NCI-H1092 treated with DMSO at 0.1 percent for 48 hours (cell line): ENCODE results near the gene ELAVL1.
A peak's percentile ranks its signal among the peaks of the same experiment; 100 is the strongest.
"Not testable (repeated sequence)": the region's sequence is repeated elsewhere in the genome, so short reads cannot be mapped to it uniquely, and the experiment has no call there.

Source experiments
- DNase-seq: peaks from one replicate; lab custom pipeline; 2025; lab: John Stamatoyannopoulos, UW

Gene ELAVL1

GRCh38 chr19:7921967-7922835 is 83.2 kb downstream of the ELAVL1 start:
- DNase-seq = no peak

DNA sequence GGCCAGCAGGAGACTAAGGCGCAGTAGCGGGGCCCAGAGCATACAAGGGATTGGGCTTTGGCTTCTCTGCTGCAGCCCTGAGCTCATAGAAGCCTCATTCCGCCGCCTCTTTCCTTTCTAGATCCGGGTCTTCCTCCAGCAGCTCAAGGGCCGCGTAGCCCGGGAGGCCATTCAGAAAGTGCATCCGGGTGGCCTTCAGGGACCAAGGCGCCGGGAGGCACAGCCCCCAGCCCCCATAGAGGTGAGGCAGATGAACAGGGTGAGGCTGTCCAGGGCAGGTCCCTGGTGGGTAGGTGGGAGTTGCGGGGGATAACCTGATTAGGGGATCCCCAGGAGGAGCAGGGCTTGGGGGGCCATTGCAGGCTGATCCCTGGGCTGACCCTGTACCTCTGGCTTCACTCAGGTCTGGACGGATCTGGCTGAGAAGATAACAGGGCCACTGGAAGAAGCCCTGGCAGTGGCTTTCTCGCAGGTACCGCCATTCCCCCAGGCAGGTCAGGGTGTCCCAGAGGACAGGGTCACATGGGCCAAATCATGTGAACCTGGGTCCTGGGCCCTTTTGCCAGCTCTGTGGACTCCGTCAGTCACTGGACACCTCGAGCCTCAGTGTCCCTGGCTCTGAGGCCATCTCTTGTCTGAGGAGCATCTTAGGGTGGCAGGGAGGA is 84.0 kb downstream of the ELAVL1 start:
- DNase-seq = no peak

DNA sequence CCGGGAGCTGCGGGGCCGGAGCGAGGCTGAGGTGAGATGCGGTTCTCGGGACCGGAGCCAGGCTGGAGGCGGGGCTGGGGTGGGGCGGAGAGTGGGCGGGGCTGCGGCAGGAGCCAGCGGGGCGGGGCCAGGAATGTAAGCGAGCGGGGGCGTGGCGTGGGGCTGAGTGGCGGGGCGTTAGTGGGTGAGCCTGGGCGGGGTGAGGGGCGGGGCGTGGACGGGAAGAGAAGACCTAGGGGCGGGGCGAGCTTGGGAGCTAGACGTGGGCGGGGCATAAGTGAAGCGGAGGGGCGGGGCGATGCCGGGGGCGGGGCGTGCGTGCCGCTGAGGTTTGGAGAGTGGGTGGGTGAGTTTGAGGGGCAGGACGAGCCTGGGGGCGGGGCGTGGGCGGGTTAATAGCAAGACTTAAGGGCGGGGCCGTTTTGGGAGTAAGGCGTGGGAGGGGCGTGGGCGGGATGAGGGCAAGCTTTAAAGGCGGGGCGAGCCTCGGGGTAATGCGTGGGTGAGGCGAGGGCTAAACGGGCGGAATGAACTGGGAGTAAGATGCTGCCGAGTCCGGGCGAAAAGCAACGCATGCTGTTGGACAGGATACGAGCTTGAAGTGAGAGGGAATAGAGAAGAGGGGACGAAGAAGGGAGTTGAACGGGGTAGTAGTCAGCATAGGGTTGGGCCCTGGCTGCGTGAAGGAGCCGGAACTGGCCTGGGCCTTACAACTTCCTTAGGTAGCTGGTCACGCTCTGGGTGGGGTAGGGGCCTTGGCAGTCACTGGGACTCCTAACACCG is 84.7 kb downstream of the ELAVL1 start:
- peak; percentile 95 for DNase-seq

- peak; percentile 93 for DNase-seq
Observed at GRCh38 chr19:7919610-7920518, 85.6 kb downstream of the ELAVL1 start, which contains the start of gene SNAPC2. Gene SNAPC2 (plus strand): TSS chr19:7920338. CDS start chr19:7920367, 29 bp downstream.

GRCh38 chr19:7918615-7919421 is 86.6 kb downstream of the ELAVL1 start:
- no peak for DNase-seq

GRCh38 chr19:7918062-7918614 is 87.3 kb downstream of the ELAVL1 start:
- DNase-seq = not testable (repeated sequence)

- peak; percentile 12 for DNase-seq
Observed at GRCh38 chr19:7917267-7918061, 88.0 kb downstream of the ELAVL1 start.

GRCh38 chr19:7916955-7917266 is 88.5 kb downstream of the ELAVL1 start:
- no peak for DNase-seq

GRCh38 chr19:7916103-7916954 is 89.1 kb downstream of the ELAVL1 start:
- no peak for DNase-seq

- DNase-seq = no peak
Observed at GRCh38 chr19:7915250-7916102, 90.0 kb downstream of the ELAVL1 start.

DNA sequence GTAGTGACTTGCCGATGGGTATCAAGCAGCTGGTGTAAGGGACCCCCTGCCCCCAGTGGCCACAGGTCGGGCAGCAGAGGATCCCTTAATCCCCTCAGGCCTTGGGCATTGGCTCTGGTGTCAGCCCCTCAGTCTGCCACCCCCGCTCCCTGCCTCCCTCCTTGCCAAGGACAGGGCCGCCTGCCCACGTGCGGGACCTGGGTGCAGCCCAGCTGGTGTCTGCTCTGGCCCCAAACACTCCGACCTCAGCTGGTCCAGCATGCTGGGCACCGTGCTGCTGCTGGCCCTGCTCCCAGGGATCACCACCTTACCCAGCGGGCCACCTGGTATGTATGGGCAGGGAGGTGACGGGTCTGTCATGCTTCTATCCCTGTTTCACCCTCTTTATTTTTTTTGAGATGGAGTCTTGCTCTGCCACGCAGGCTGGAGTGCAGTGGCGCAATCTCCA is 90.8 kb downstream of the ELAVL1 start, which contains the start of gene TGFBR3L:
TSS of gene TGFBR3L (plus strand) at position 233 of the 448 bp plus-strand sequence.
- no peak for DNase-seq

DNA sequence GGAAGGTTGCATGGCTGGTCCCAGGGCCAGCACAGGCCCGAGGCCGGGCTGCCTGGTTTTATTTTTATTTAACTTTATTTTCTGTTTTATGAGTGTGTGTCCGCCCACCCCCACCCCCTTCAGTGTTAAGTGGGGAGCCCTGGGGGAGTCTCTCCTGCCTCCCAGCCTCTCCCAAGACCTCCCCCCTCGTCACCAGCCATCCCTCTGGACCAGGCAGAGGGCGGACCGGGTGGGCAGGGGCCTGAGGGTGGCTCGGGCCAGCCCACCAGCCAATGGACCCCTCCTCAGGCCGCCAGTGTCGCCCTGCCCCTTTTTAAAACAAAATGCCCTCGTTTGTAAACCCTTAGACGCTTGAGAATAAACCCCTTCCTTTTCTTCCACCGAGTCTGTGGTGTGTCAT is 91.3 kb downstream of the ELAVL1 start:
- DNase-seq = no peak

DNA sequence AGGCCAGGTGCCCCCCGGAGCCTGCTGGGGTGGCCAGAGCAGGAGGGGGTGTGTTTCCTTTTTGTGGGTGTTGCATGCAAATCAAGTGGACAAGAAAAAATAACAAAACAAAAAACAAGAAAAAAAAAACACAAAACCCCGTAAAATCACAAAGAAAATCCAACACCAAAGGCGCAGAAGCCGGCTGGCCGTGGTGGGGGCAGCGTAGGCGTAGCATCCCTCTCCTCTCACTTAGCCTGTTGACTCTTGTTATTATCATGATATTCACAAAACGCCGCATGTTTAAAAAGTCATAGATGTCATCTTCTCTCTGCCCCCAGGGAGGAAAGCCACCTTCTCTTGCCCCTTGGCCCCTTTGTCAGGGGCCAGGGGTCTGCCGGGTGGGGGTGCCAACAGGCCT is 91.8 kb downstream of the ELAVL1 start:
- DNase-seq = no peak

DNA sequence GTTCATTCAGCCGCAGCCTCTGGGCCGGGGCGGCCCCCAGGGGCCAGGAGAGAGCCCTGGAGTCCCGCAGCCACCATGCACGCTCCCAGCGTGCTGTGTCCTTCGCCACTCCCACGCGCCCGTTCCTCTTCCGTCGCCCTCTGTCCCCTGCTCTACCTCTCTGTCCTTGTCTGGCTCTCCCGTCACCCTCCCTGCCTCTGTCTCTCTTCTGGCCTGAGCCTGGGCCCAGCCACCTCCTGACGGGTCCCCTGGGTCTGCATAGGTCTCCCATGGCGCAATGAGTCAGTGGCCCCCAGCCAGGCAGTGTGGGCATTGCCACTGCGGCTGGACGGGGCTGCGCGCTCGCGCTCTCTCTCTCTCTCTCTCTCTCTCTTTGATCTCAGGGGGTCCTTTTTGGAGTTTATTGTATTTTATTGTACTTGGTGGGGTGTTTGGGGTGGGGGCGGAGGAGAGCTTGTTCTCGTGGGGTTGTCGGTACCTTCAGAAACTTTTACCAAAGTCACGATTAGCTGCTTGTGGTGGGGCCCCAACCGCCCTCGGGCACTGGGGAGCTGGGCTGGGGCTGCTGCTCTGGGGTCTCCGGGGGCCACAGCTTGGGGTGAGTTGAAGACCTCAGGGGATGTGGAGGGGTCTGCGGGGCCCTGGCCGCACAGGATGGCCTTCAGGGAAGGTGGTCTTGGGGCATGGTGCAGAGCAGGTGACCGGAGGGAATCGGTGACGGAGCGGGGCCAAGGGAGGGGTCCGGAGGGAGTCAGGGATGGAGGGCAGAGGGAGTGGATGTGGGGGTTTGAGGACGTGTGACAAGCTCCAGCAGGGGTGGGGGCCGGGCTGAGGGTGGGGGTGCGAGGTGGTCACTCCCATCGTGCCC is 92.5 kb downstream of the ELAVL1 start:
- DNase-seq = no peak

DNA sequence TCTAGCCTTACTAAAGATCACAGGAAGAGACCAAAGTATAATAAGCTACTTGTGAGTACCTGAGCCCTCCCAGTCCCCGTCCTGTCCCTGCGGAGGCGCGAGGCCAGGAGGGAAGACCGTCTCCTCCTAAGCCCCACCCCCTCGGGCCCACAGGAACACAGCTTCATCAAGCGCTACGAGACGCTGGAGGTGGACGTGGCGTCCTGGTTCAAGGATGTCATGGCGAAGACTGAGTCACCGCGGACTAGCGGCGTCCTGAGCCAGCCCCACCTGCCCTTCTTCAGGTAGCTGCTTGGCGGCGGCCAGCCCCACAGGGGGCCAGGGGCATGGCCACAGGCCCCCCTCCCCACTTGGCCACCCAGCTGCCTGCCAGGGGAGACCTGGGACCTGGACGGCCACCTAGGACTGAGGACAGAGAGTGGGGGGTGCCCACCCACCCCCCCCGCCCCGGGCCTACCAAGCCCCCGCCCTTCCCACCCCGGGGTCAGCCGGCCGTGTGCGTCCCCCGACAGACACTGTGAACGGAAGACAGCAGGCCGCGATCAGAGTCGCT is 93.2 kb downstream of the ELAVL1 start:
- no peak for DNase-seq

GRCh38 chr19:7911508-7912143 is 93.8 kb downstream of the ELAVL1 start:
- no peak for DNase-seq
